Thyroid gland (tissue), 4 donors: ENCODE data around the gene BRINP1.

ENCODE experiments used
- CTCF ChIP-seq, 6 experiments: fragments of 200-600 bp in 3 of 6; fragments of 450-650 bp in 3 of 6; sonication (generic) in 3 of 6; IDR thresholded peaks; one replicate each; pipeline ENCODE4 v1.5.1; 2016 to 2019; ENCODE audit warnings: antibody characterized with exemption in 6 of 6, mild to moderate bottlenecking in 2 of 6, inconsistent platforms in 1 of 6, moderate library complexity in 1 of 6
- POLR2A ChIP-seq, 2 donors: fragments of 450-650 bp; IDR thresholded peaks; one replicate each; pipeline ENCODE4 v1.6.1; 2017; ENCODE audit warnings: antibody characterized with exemption in 2 of 2, mild to moderate bottlenecking in 2 of 2, moderate library complexity in 1 of 2

GRCh38 chr9:119310741-119311140 lies 58.5 kb downstream of the BRINP1 start:
- no peak for TF ChIP-seq CTCF (IDR thresholded peaks at IDR 0.05)
- no peak for TF ChIP-seq POLR2A (IDR thresholded peaks at IDR 0.05)
